ENCODE data around the gene PLA2G2C. TPM values are rescaled to one million over a fixed set of nuclear protein-coding genes. Genes with fewer than 3 reads are reported as not detected.

PLA2G2C gene
- total and polyA plus RNA-seq, 2 donors (not counting 3 experiments of a cell fraction or from before 2014, with no cell fraction given) = not detected

DNA sequence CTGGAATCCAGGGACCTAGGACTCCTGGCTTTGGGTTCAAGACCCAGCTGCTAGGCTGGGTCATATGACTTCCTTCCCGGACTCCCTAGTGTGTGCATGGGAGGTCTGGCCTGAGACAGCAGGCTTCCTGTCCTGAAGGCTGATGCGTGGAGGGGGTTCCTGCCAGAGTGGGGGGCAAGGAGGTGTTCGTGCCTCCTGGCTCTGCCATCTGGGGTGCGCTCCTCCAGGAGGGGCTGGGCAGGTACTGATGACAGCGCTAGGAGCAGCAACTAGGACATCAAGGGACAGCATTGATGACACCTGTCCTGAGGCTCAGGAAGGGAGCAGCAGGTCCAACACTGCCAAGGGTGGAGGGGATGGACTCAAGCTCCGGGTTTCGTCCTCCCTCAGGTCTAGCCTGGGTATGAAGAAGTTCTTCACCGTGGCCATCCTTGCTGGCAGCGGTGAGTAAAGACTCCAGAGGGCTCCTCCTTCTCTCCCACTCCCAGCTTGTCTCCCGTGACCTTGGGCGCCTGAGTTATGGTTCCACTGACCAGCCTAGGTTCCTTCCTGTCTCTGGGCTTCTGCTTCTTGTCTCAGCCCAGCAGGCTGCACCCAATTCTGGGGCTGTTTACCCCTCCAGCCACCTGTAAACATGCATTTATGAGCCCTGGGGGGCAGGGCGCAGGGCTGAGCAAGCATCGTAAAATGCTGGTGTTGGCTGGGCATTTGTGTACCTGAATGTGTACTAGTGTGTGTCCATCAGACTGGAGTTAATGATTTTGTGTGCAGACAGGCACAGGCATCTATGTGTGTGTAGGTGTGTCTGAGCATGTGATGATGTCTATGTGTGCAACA lies 46.3 kb downstream of the PLA2G2C start:
- no peak for DNase-seq (ENCODE audit: low read depth, low spot score)
- no peak overlapping the region for H3K4me3 ChIP-seq (replicated peaks in 1 of 3; ENCODE audit: insufficient read depth in 1 of 3, low read depth in 1 of 3, low read length in 3 of 3)
- H3K4me1 ChIP-seq (ENCODE audit: control insufficient read depth, extremely low read depth, insufficient read depth, low read length) = no peaks in the 10 kb centered on the region
- no peaks in the 10 kb centered on the region for H3K36me3 ChIP-seq (ENCODE audit: control insufficient read depth in 2 of 2, extremely low read depth in 1 of 2, insufficient read depth in 2 of 2, low read length in 2 of 2)
- no peak overlapping the region for H3K27ac ChIP-seq (ENCODE audit: insufficient read depth, low read depth, low read length)
- H3K9me3 ChIP-seq (replicated peaks; ENCODE audit: control insufficient read depth, insufficient read depth, low read length) = no peaks in the 10 kb centered on the region
- no peaks in the 10 kb centered on the region for H3K27me3 ChIP-seq (ENCODE audit: control insufficient read depth in 2 of 2, insufficient read depth in 2 of 2, low read length in 2 of 2)
- intact Hi-C loops (cut with micrococcal nuclease) (no loop called here), dilution Hi-C loops (cut with MboI; ENCODE audit: extremely low pct_ligation_motif_present, low sequenced_read_pairs) (no loop called here)
- no peak overlapping the region for H3K9ac ChIP-seq (replicated peaks; ENCODE audit: extremely low read depth, insufficient read depth, low read length)
- no TSS peak for BruUV-seq (replicated peaks)
- H3K79me2 ChIP-seq (ENCODE audit: control insufficient read depth, insufficient read depth, low read length) = no peaks in the 10 kb centered on the region
- no peak overlapping the region for H3K4me2 ChIP-seq (ENCODE audit: insufficient read depth, low read length)
- H3K9me1 ChIP-seq (replicated peaks; ENCODE audit: control insufficient read depth, extremely low read depth, insufficient read depth, low read length) = no peaks in the 10 kb centered on the region
- no peak overlapping the region for H2AFZ ChIP-seq (ENCODE audit: low read depth, low read length)
- no peaks in the 10 kb centered on the region for H4K20me1 ChIP-seq (replicated peaks; ENCODE audit: control insufficient read depth, extremely low read depth, insufficient read depth, low read length)
- no peak for FAIRE-seq
- CTCF ChIA-PET = no interaction called here
- POLR2A ChIA-PET = no interaction called here
- no peak for TF ChIP-seq FOS (IDR thresholded peaks at IDR 0.05; ENCODE audit: borderline replicate concordance, insufficient read depth, low read length)
- no peak for TF ChIP-seq EZH2 (IDR thresholded peaks at IDR 0.05; ENCODE audit: borderline replicate concordance, low read depth, low read length, severe bottlenecking)
- TF ChIP-seq, protein P1, sequence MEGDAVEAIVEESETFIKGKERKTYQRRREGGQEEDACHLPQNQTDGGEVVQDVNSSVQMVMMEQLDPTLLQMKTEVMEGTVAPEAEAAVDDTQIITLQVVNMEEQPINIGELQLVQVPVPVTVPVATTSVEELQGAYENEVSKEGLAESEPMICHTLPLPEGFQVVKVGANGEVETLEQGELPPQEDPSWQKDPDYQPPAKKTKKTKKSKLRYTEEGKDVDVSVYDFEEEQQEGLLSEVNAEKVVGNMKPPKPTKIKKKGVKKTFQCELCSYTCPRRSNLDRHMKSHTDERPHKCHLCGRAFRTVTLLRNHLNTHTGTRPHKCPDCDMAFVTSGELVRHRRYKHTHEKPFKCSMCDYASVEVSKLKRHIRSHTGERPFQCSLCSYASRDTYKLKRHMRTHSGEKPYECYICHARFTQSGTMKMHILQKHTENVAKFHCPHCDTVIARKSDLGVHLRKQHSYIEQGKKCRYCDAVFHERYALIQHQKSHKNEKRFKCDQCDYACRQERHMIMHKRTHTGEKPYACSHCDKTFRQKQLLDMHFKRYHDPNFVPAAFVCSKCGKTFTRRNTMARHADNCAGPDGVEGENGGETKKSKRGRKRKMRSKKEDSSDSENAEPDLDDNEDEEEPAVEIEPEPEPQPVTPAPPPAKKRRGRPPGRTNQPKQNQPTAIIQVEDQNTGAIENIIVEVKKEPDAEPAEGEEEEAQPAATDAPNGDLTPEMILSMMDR (IDR thresholded peaks at IDR 0.05; ENCODE audit: extremely low read depth in 1 of 2, insufficient read depth in 1 of 2, low read depth in 1 of 2, low read length in 2 of 2) = no peak
- no peak for TF ChIP-seq GATA2 (IDR thresholded peaks at IDR 0.05; ENCODE audit: insufficient read depth, insufficient read length, low read depth, low read length)
- no peak for TF ChIP-seq POLR2A (IDR thresholded peaks at IDR 0.05; ENCODE audit: low read depth, low read length)
- TF ChIP-seq, protein P2, sequence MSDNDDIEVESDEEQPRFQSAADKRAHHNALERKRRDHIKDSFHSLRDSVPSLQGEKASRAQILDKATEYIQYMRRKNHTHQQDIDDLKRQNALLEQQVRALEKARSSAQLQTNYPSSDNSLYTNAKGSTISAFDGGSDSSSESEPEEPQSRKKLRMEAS (IDR thresholded peaks at IDR 0.05; ENCODE audit: insufficient read depth, insufficient read length) = no peak
- no peak for TF ChIP-seq POLR2AphosphoS5 (IDR thresholded peaks at IDR 0.05; ENCODE audit: insufficient read depth, low read depth, low read length)
- no peak for TF ChIP-seq JUN (IDR thresholded peaks at IDR 0.05; ENCODE audit: borderline replicate concordance, insufficient read depth, insufficient read length, low read depth)

Measured in endothelial cell of umbilical vein (primary cell).